Loucy (cell line): ENCODE measurements around the gene ZC3H18.

ENCODE experiments used
- H2AFZ ChIP-seq: fragments of 200-600 bp; sonication (generic); 2 replicates; pipeline ENCODE4 v1.6.0; 2016; ENCODE audit warnings: antibody characterized with exemption, mild to moderate bottlenecking, low read length, moderate library complexity
- H3F3A ChIP-seq: fragments of 200-600 bp; 2 replicates; pipeline ENCODE4 v1.6.0; 2016; ENCODE audit warnings: antibody characterized with exemption, low read depth, mild to moderate bottlenecking
- H3K27me3 ChIP-seq: fragments of 200-600 bp; sonication (generic); 2 replicates; pipeline ENCODE4 v1.6.1; 2014; ENCODE audit warnings: low read length, mild to moderate bottlenecking; ENCODE audit not compliant: insufficient read depth, poor library complexity, severe bottlenecking
- H3K36me3 ChIP-seq: fragments of 200-600 bp; sonication (generic); 2 replicates; pipeline ENCODE4 v1.6.1; 2016; ENCODE audit warnings: low read length; ENCODE audit not compliant: insufficient read depth
- H3K4me1 ChIP-seq: fragments of 200-600 bp; sonication (generic); 2 replicates; pipeline ENCODE4 v1.5.1; 2014; ENCODE audit warnings: low read length, mild to moderate bottlenecking; ENCODE audit not compliant: insufficient read depth, poor library complexity, severe bottlenecking
- H3K4me2 ChIP-seq: fragments of 200-600 bp; sonication (generic); 2 replicates; pipeline ENCODE4 v1.6.0; 2014; ENCODE audit warnings: antibody characterized with exemption, low read length, low read depth, mild to moderate bottlenecking; ENCODE audit not compliant: poor library complexity, severe bottlenecking
- H3K4me3 ChIP-seq: fragments of 200-600 bp; sonication (generic); 2 replicates; pipeline ENCODE4 v1.5.1; 2014; ENCODE audit warnings: low read length, mild to moderate bottlenecking, mixed read lengths; ENCODE audit not compliant: poor library complexity, severe bottlenecking
- H3K79me2 ChIP-seq: fragments of 200-600 bp; sonication (generic); 2 replicates; pipeline ENCODE4 v1.6.1; 2014; ENCODE audit warnings: low read length; ENCODE audit not compliant: insufficient read depth
- H3K9ac ChIP-seq: fragments of 200-600 bp; sonication (generic); 2 replicates; pipeline ENCODE4 v1.6.0; 2014; ENCODE audit warnings: mild to moderate bottlenecking, low read depth, low read length, moderate library complexity; ENCODE audit not compliant: poor library complexity, severe bottlenecking
- H3K9me2 ChIP-seq: fragments of 200-600 bp; sonication (generic); replicated peaks from 2 replicates; pipeline ENCODE4 v1.6.1; 2016; ENCODE audit warnings: low read depth, low read length, mixed read lengths
- H3K9me3 ChIP-seq: fragments of 200-600 bp; sonication (generic); 2 replicates; pipeline ENCODE4 v1.6.1; 2014; ENCODE audit warnings: mild to moderate bottlenecking, antibody characterized with exemption, low read length, low read depth; ENCODE audit not compliant: insufficient read depth
- H4K20me1 ChIP-seq: fragments of 200-600 bp; sonication (generic); 2 replicates; pipeline ENCODE4 v1.6.0; 2014; ENCODE audit warnings: antibody characterized with exemption, low read length, mild to moderate bottlenecking; ENCODE audit not compliant: insufficient read depth, poor library complexity, severe bottlenecking
- CTCF ChIP-seq: fragments of 200-600 bp; sonication (generic); conservative IDR thresholded peaks from 2 replicates; pipeline ENCODE4 v1.5.1; 2014; ENCODE audit warnings: mild to moderate bottlenecking, antibody characterized with exemption, low read length
- EZH2phosphoT487 ChIP-seq: fragments of 200-600 bp; IDR thresholded peaks from 2 replicates; pipeline ENCODE4 v1.6.1; 2018; ENCODE audit warnings: antibody characterized with exemption, mild to moderate bottlenecking, moderate library complexity, borderline replicate concordance

Gene ZC3H18

GRCh38 chr16:88616736-88617135 lies 46.5 kb downstream of the ZC3H18 start:
- no peak overlapping the region for H2AFZ ChIP-seq
- H3F3A ChIP-seq: no peaks in the 10 kb centered on the region
- no peaks in the 10 kb centered on the region for H3K9me2 ChIP-seq
- H3K4me3 ChIP-seq: no peak overlapping the region
- H3K79me2 ChIP-seq: no peaks in the 10 kb centered on the region
- no peak overlapping the region for H3K4me2 ChIP-seq
- H3K9ac ChIP-seq: no peak overlapping the region
- no peaks in the 10 kb centered on the region for H4K20me1 ChIP-seq
- no peaks in the 10 kb centered on the region for H3K27me3 ChIP-seq
- H3K4me1 ChIP-seq: no peaks in the 10 kb centered on the region
- TF ChIP-seq EZH2phosphoT487 (no peak), CTCF (no peak)
- peaks cover 3% of the 10 kb centered on the region; the same call in 1 of the 2 replicates for H3K36me3 ChIP-seq
- no peaks in the 10 kb centered on the region for H3K9me3 ChIP-seq

- peaks cover 6% of the 10 kb centered on the region; the same call in 1 of the 2 replicates for H3K36me3 ChIP-seq
These were observed 47.2 kb downstream of the ZC3H18 start for GRCh38 chr16:88617268-88618031.

GRCh38 chr16:88618182-88618955 lies 48.2 kb downstream of the ZC3H18 start:
- Histone ChIP-seq H3F3A (no peaks in the 10 kb centered on the region), H3K4me2 (no peak overlapping the region), H3K27me3 (no peaks in the 10 kb centered on the region), H4K20me1 (no peaks in the 10 kb centered on the region), H3K9ac (no peak overlapping the region), H3K36me3 (peaks cover 12% of the 10 kb centered on the region; the same call in 1 of the 2 replicates), H3K4me1 (no peaks in the 10 kb centered on the region), H3K4me3 (no peak overlapping the region), H3K9me3 (no peaks in the 10 kb centered on the region), H2AFZ (no peak overlapping the region), H3K79me2 (no peaks in the 10 kb centered on the region), H3K9me2 (no peaks in the 10 kb centered on the region)
- no peak for TF ChIP-seq CTCF
- no peak for TF ChIP-seq EZH2phosphoT487

More at GRCh38 chr16:88617268-88618031, 47.2 kb downstream of the ZC3H18 start:
- no peak overlapping the region for H3K4me3 ChIP-seq
- no peaks in the 10 kb centered on the region for H3K9me3 ChIP-seq
- H4K20me1 ChIP-seq: no peaks in the 10 kb centered on the region
- no peaks in the 10 kb centered on the region for H3K79me2 ChIP-seq
- H3K9ac ChIP-seq: no peak overlapping the region
- no peak for TF ChIP-seq EZH2phosphoT487
- no peak for TF ChIP-seq CTCF
- no peak overlapping the region for H2AFZ ChIP-seq
- H3K4me1 ChIP-seq: no peaks in the 10 kb centered on the region
- H3K27me3 ChIP-seq: no peaks in the 10 kb centered on the region
- H3K9me2 ChIP-seq: no peaks in the 10 kb centered on the region
- no peaks in the 10 kb centered on the region for H3F3A ChIP-seq
- no peak overlapping the region for H3K4me2 ChIP-seq
